Lung (tissue), 12 donors: ENCODE results near the gene CWC22. TPM values are rescaled to one million over a fixed set of nuclear protein-coding genes. Genes with fewer than 3 reads are reported as not detected.

ENCODE experiments used
- ATAC-seq: fragments of 200-7000 bp; cut with Tn5 transposase; one replicate; pipeline ENCODE4 v1.9.1; 2020; ENCODE audit warnings: moderate number of reproducible peaks; ENCODE audit not compliant: insufficient read depth, low FRiP score
- DNase-seq, 3 donors: peaks; one replicate each; pipeline ENCODE4 v3.0.0-alpha.2; 2013 to 2017
- H3K27ac ChIP-seq, 2 donors: one replicate each; pipeline ENCODE4 v1.5.1; 2013; ENCODE audit warnings: mild to moderate bottlenecking in 2 of 2, moderate library complexity in 2 of 2, control low read depth in 1 of 2, inconsistent platforms in 1 of 2, low read depth in 1 of 2, low read length in 1 of 2
- H3K27me3 ChIP-seq, 3 donors: one replicate each; pipeline ENCODE4 v1.5.1; 2013; ENCODE audit warnings: low read length in 2 of 3; ENCODE audit not compliant: control insufficient read depth in 3 of 3, insufficient read depth in 3 of 3
- H3K36me3 ChIP-seq, 4 donors: one replicate each; pipeline ENCODE4 v1.5.1; 2013; ENCODE audit warnings: low read length in 4 of 4, mild to moderate bottlenecking in 1 of 4, moderate library complexity in 1 of 4; ENCODE audit not compliant: control insufficient read depth in 4 of 4, insufficient read depth in 4 of 4
- H3K4me1 ChIP-seq, 5 donors: one replicate each; pipeline ENCODE4 v1.5.1; 2013; ENCODE audit warnings: low read length in 5 of 5, mild to moderate bottlenecking in 2 of 5, moderate library complexity in 1 of 5; ENCODE audit not compliant: control insufficient read depth in 5 of 5, insufficient read depth in 5 of 5
- H3K4me3 ChIP-seq: one replicate; pipeline ENCODE4 v1.5.1; 2013; ENCODE audit warnings: mild to moderate bottlenecking, control low read depth, moderate library complexity
- H3K9ac ChIP-seq, 2 donors: one replicate each; pipeline ENCODE4 v1.5.1; 2013; ENCODE audit warnings: low read length in 2 of 2, control low read depth in 1 of 2; ENCODE audit not compliant: insufficient read depth in 1 of 2
- H3K9me3 ChIP-seq, 4 donors: one replicate each; pipeline ENCODE4 v1.5.1; 2013; ENCODE audit warnings: low read length in 3 of 4, mild to moderate bottlenecking in 1 of 4, moderate library complexity in 1 of 4; ENCODE audit not compliant: control insufficient read depth in 4 of 4, insufficient read depth in 3 of 4
- CTCF ChIP-seq: IDR thresholded peaks from 2 replicates; pipeline ENCODE4 v1.5.1; 2012; ENCODE audit warnings: mild to moderate bottlenecking; ENCODE audit errors: control extremely low read depth, extremely low read depth
- WGBS, 2 donors: extraction: QIAGEN DNeasy Blood & Tissue Kit; methylation state at CpG; one replicate each; pipeline ENCODE4 v1.1.7; 2013; 5-methylcytosine and 5-hydroxymethylcytosine counted together
- polyA plus RNA-seq, 2 donors: library from polyadenylated mRNA; stranded (reverse); fragments of 200-250 nt; gene quantifications; one replicate each; pipeline ENCODE4 v1.2.1, GENCODE V29; 2013
- total RNA-seq, 2 donors: library from RNA; depleted of rRNA in 1 of 2; stranded (reverse); fragments of >200 nt in 1 of 2; gene quantifications; one replicate each; pipeline ENCODE4 v1.2.1, GENCODE V29; 2014 to 2021
- donor health status: control.
- donor health status: control.
- donor health status: Bipolar disorder and iron deficiency.
- donor health status: healthy.
- donor health status: DM: yes; HTN: yes; CAD: no.

CWC22 gene
- total and polyA plus RNA-seq, 4 donors, result 8.7 to 28.9 (median 12.4) TPM

GRCh38 chr2:179981085-179981484, 26.0 kb downstream of the CWC22 start:
- DNase-seq, result no peak
- H3K27ac ChIP-seq, result no peak overlapping the region
- ATAC-seq, result no peak
- H3K4me1 ChIP-seq, result peaks cover 0 to 3% (median 0%) of the 10 kb centered on the region in 5 donors
- no peaks in the 10 kb centered on the region for H3K9me3 ChIP-seq
- H3K36me3 ChIP-seq, result peaks cover 4 to 28% (median 23%) of the 10 kb centered on the region in 4 donors
- H3K4me3 ChIP-seq, result no peak overlapping the region
- no peak overlapping the region for H3K9ac ChIP-seq
- TF ChIP-seq CTCF, result no peak
- H3K27me3 ChIP-seq, result no peaks in the 10 kb centered on the region
- 92 to 95% methylated on average over 1 of the region's 1 CpG for WGBS, 2 donors

- Histone ChIP-seq H3K4me3 (no peak overlapping the region), H3K27me3 (no peaks in the 10 kb centered on the region), H3K36me3 (peaks cover 2 to 24% (median 16%) of the 10 kb centered on the region in 4 donors), H3K9me3 (no peaks in the 10 kb centered on the region), H3K27ac (no peak overlapping the region), H3K9ac (no peak overlapping the region), H3K4me1 (no peaks in the 10 kb centered on the region)
- WGBS, 2 donors, result 96 to 98% methylated on average over 5 of the region's 5 CpGs
- DNase-seq, result no peak
- ATAC-seq, result no peak
- no peak for TF ChIP-seq CTCF
Observed at GRCh38 chr2:179974761-179975160, 32.3 kb downstream of the CWC22 start.

GRCh38 chr2:179966778-179967394, 40.2 kb downstream of the CWC22 start:
- DNase-seq (no peak), ATAC-seq (no peak)
- H3K4me3 ChIP-seq, result no peak overlapping the region
- H3K36me3 ChIP-seq, result peaks cover 0 to 41% (median 28%) of the 10 kb centered on the region in 4 donors
- no peak for TF ChIP-seq CTCF
- no peak overlapping the region for H3K9ac ChIP-seq
- 83 to 87% methylated on average over 3 of the region's 3 CpGs for WGBS, 2 donors
- H3K27ac ChIP-seq, result no peak overlapping the region
- H3K9me3 ChIP-seq, result no peaks in the 10 kb centered on the region
- no peaks in the 10 kb centered on the region for H3K27me3 ChIP-seq
- no peaks in the 10 kb centered on the region for H3K4me1 ChIP-seq
